ENCODE results near the gene TMX4. TPM values are rescaled to one million over a fixed set of nuclear protein-coding genes. Genes with fewer than 3 reads are reported as not detected.

Gene TMX4
- total and polyA plus RNA-seq, 2 of the 8 experiments (the other 6 are each of a cell fraction or from before 2014, with no cell fraction given): 2.1 to 7.8 TPM

DNA sequence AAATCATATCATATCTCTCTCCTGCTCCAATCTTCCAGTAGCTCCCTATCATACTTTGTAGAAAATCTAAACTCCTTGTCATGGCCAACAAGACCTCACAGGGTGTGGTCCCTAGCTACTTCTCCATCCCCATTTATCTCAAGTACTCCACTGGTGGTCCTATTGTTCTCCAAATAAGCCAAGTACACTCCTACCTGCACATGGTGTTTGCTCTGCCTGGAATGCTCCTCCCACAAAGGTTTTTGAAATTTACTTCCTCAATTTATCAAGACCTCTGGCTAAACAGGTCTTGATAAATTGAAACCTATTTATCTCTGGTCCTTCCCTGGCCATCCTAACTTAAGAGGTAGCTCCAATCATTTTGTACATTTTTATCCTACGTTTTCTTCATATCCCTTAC, 12.1 kb downstream of the TMX4 start:
- H2AK5ac ChIP-seq (ENCODE audit: low read depth, low read length): no peak overlapping the region
- no peak overlapping the region for H3K27ac ChIP-seq (ENCODE audit: low read depth, low read length)
- no peak overlapping the region for H3K14ac ChIP-seq (ENCODE audit: insufficient read length)
- H3K79me1 ChIP-seq (ENCODE audit: low read depth, low read length): no peaks in the 10 kb centered on the region
- no peak overlapping the region for H2BK5ac ChIP-seq (ENCODE audit: low read depth, low read length)
- H2BK120ac ChIP-seq (replicated peaks; ENCODE audit: low read depth, low read length): no peak overlapping the region
- H3K23ac ChIP-seq (ENCODE audit: insufficient read length): no peak overlapping the region
- WGBS, 2 experiments (ENCODE audit: extremely low coverage in 1 of 2, insufficient coverage in 1 of 2, insufficient read length in 1 of 2, insufficient replicate concordance in 2 of 2, low coverage in 1 of 2, low lambda C conversion rate in 2 of 2, missing lambda C conversion rate in 1 of 2): 81% methylated on average over 1 of the region's 1 CpG; no CpG with 5 or more reads in 1 of the 2 experiments
- no peak overlapping the region for H3K9ac ChIP-seq (replicated peaks in 1 of 4; ENCODE audit: extremely low read depth in 1 of 4, low read depth in 3 of 4, low read length in 3 of 4)
- H3K56ac ChIP-seq (replicated peaks; ENCODE audit: insufficient read length, low read depth, low read length): no peak overlapping the region
- no peak overlapping the region for H4K8ac ChIP-seq (ENCODE audit: extremely low read depth, insufficient read depth, low read length)
- no peak overlapping the region for H3K4ac ChIP-seq (replicated peaks; ENCODE audit: insufficient read length, low read depth, low read length)
- no peak overlapping the region for H3K4me2 ChIP-seq (ENCODE audit: insufficient read depth in 1 of 2, low read depth in 2 of 2, low read length in 2 of 2)
- DNase-seq (ENCODE audit: low read depth in 1 of 2, low spot score in 2 of 2) (no peak), FAIRE-seq (no peak)
- H3K36me3 ChIP-seq (ENCODE audit: control insufficient read depth in 2 of 4, insufficient read depth in 4 of 4, low read length in 3 of 4): no peaks in the 10 kb centered on the region
- no peaks in the 10 kb centered on the region for H3K27me3 ChIP-seq (replicated peaks in 1 of 4; ENCODE audit: control insufficient read depth in 3 of 4, extremely low read depth in 1 of 4, insufficient read depth in 3 of 4, low read length in 3 of 4)
- no peak overlapping the region for H3K4me3 ChIP-seq (ENCODE audit: extremely low read depth in 1 of 4, insufficient read depth in 2 of 4, low read depth in 3 of 4, low read length in 4 of 4)
- peaks cover 2% of the 10 kb centered on the region; the same call in 1 of the 2 replicates for H3K23me2 ChIP-seq (ENCODE audit: low read depth, low read length)
- H4K20me1 ChIP-seq (replicated peaks in 1 of 2; ENCODE audit: control insufficient read depth in 1 of 2, insufficient read depth in 2 of 2, low read length in 2 of 2): no peaks in the 10 kb centered on the region
- H4K91ac ChIP-seq (replicated peaks; ENCODE audit: insufficient read length, low read length): no peak overlapping the region
- ChIA-PET POLR2A (ENCODE audit: partially characterized antibody) (no interaction called here), CTCF (ENCODE audit: partially characterized antibody) (interaction anchor here (0.6 to 1.9 kb wide), 6 partner anchors 9 to 1089 kb away, joined by 3 to 9 read pairs (median 4); no protein-coding TSS in a partner anchor)
- no peak overlapping the region for H2AFZ ChIP-seq (ENCODE audit: low read length)
- H3K79me2 ChIP-seq (ENCODE audit: control insufficient read depth in 1 of 2, insufficient read depth in 2 of 2, low read length in 2 of 2): no peaks in the 10 kb centered on the region
- H3K18ac ChIP-seq (ENCODE audit: extremely low read depth, low read length): no peak overlapping the region
- H4K5ac ChIP-seq (ENCODE audit: insufficient read length, low read depth, low read length): no peak overlapping the region
- H2BK15ac ChIP-seq (ENCODE audit: low read length): no peak overlapping the region
- H3K4me1 ChIP-seq (replicated peaks in 1 of 4; ENCODE audit: control insufficient read depth in 3 of 4, insufficient read depth in 4 of 4, low read length in 3 of 4): peaks cover 0 to 3% (median 0%) of the 10 kb centered on the region in 4 experiments; a peak in 3 of 7 replicates
- H2BK20ac ChIP-seq (ENCODE audit: low read length): no peak overlapping the region
- H3K9me3 ChIP-seq (ENCODE audit: insufficient read depth in 2 of 2, low read depth in 1 of 2, low read length in 1 of 2): no peaks in the 10 kb centered on the region
- H2BK12ac ChIP-seq (ENCODE audit: low read depth, low read length): no peak overlapping the region
- no peak for TF ChIP-seq POU5F1 (IDR thresholded peaks at IDR 0.05; ENCODE audit: low read depth, low read length)

Measured in H1 (cell line).